ENCODE results near the gene DNAH14. TPM values are rescaled to one million over a fixed set of nuclear protein-coding genes. Genes with fewer than 3 reads are reported as not detected.

Gene DNAH14
- total and polyA plus RNA-seq, 2 experiments from 2014 or later, result 55.3 to 80.2 TPM

DNA sequence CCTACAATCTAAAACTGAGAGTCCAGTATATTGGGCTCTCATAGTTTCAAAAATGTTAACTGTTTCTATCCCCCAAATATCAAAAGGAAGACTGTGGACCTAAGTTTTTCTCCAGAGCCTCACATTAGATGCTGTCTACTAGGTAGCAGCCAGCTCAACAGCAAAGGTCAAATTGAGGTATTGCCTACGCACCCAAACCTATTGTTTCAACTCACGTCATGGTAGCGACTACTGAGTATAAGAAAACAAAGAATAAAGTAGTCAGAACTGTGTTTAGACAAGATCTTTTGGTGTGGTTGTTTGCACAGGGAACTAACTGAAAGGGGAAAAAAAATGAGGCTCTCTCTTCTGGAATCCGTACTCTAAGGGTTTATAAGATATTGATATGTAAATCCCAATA lies 325.2 kb downstream of the DNAH14 start:
- no peaks in the 10 kb centered on the region for H3F3A ChIP-seq (replicated peaks; ENCODE audit: low read depth)
- no peak for DNase-seq (ENCODE audit: low spot score)
- H3K4me3 ChIP-seq, result no peak overlapping the region
- TF ChIP-seq POLR2AphosphoS5 (IDR thresholded peaks at IDR 0.05; ENCODE audit: low read depth) (no peak), ZNF462 (CRISPR knock-in tag; IDR thresholded peaks at IDR 0.05) (no peak), REST (IDR thresholded peaks at IDR 0.05; ENCODE audit: unreplicated experiment) (no peak), ZNF331 (CRISPR knock-in tag; IDR thresholded peaks at IDR 0.05; ENCODE audit: low read depth) (no peak)
- no peaks in the 10 kb centered on the region for H3K27me3 ChIP-seq (ENCODE audit: insufficient read depth)
- no peak overlapping the region for H2AFZ ChIP-seq
- H3K36me3 ChIP-seq (ENCODE audit: insufficient read depth), result no peaks in the 10 kb centered on the region
- 0 out of 2 replicates have a peak, but pooled peaks cover 2% of the 10 kb centered on the region for H3K9me2 ChIP-seq (ENCODE audit: insufficient read depth)
- H3K27me3 Mint-ChIP-seq (ENCODE audit: insufficient read depth, low read depth, poor library complexity), result no peaks in the 10 kb centered on the region
- H3K4me1 Mint-ChIP-seq, result no peaks in the 10 kb centered on the region
- ATAC-seq, result no peak
- H3K36me3 Mint-ChIP-seq (ENCODE audit: low read depth), result no peaks in the 10 kb centered on the region
- no peaks in the 10 kb centered on the region for H4K20me1 ChIP-seq (replicated peaks; ENCODE audit: insufficient read depth)
- no peak overlapping the region for H3K4me2 ChIP-seq
- no peaks in the 10 kb centered on the region for H3K4me1 ChIP-seq (ENCODE audit: insufficient read depth)
- peaks cover 2% of the 10 kb centered on the region; the same call in 1 of the 3 replicates for H3K9me3 Mint-ChIP-seq
- H3K27ac Mint-ChIP-seq, result no peak overlapping the region
- H3K4me3 Mint-ChIP-seq, result no peak overlapping the region
- H3K79me2 ChIP-seq (replicated peaks; ENCODE audit: insufficient read depth), result no peaks in the 10 kb centered on the region
- no peak overlapping the region for H3K27ac ChIP-seq (ENCODE audit: low read depth)

All from GM23338 (cell line).